Caki2 (cell line): ENCODE measurements around the gene PIP5K1B. TPM values are rescaled to one million over a fixed set of nuclear protein-coding genes. Genes with fewer than 3 reads are reported as not detected.

Experiments used
- DNase-seq: peaks from one replicate; pipeline ENCODE4 v3.0.0-alpha.2; 2015; ENCODE audit warnings: low read depth
- in situ Hi-C: cut with HindIII; loops from 2 replicates; pipeline ENCODE4 v1.10.0; 2016; ENCODE audit warnings: low sequenced_read_pairs, low pct_unique_long_range_greater_than_20kb, mixed read lengths
- total RNA-seq: library from RNA; depleted of rRNA; stranded (reverse); fragments of >200 nt; shearing (Covaris generic); gene quantifications from 2 replicates; pipeline ENCODE4 v1.2.3, GENCODE V29; 2014; ENCODE audit warnings: low replicate concordance

PIP5K1B gene
- total RNA-seq, 1 experiment from 2014 or later, result not detected

DNA sequence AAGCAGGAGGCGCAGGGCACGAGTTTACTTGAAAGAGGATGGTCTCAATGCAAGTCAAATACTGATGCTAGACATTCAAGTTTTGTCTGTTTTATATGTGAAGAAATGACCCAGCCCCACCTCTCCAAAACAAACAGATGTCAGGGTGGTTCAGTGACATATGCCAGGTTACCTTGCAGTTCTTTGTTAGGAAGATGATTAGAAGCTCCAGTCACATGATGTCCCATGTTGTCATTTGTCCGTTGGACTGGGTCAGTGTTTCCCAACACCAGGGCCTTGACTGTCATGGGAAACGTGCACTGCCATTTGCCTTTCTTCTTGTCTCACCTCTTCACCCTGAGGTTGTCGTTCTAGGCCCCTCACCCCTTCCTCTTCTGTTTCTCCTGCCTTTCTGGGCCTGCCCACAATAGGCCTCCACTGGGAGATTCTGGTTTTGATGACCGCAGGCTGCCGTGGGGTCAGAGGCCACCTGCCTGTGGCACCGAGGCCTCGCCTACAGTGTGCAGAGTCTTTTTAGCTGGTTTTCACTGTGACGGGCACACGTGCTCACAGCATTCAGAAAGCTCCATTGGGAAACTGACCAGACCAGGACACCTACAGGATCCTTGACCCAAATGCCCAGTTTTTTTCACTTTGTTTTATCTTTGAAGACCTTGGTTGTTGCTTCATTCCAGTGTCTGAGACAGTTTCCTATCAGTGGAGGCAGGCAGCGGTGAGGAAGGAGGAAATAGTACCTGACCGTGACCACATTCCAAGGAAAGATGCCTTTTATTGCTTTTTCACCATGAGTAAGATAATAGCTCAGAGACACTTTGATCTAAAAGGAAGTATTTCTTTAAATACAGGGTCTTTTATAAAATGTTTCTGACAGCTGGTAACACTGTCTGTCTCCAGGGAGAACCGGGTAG is 123.1 kb downstream of the PIP5K1B start:
- in situ Hi-C loops, result no loop called here
- no peak for DNase-seq

DNA sequence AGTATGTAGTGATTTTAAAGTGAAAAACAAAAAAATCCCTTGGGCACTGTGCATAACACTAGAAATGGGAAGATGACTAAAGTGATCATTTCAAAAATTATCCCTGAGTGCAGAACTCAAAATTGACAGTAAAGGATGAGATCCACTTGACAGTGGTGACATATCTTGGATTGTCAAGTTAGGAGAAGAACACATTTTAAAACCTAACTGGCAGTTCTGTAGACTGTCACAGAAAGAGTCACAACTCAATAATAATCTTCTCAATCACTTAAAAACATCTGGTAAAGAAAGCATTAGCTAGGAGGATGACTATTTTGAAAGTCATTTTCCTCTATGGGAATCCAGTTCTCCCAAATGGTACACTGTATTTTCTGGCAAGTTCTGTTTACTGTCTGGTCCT is 127.1 kb downstream of the PIP5K1B start:
- in situ Hi-C loops, result no loop called here
- DNase-seq, result no peak

DNA sequence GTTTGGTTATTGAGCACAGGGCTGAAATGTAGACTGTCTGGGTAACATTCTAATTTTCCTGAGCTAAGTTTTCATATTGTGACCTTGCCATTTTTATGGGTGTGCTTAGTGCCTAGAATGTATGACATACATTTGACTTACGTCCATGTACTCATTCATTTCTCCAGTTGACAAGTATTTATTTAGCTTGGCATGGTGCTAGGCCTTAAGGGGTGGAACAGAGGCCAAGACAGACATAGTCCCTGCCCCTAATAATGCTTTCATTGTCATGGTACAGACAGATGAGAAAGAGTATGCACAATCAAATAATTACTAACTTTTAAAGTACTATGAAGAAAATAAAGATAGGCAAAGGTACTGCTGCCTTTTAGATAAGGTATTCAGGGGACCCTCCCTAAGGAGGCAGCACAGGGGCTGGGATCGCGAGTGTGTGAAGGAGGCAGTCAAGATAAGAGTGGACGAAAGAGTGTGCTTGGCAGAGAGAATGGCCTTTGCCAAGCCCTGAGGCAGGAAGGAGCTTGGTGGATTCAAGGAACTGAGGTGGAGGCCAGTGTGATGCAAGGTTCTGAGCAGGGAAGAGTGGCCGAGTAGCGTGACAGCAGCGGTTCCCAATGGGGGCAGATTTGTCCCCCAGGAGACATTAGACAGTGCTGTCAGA is 128.0 kb downstream of the PIP5K1B start:
- DNase-seq, result no peak
- in situ Hi-C loops, result no loop called here

DNA sequence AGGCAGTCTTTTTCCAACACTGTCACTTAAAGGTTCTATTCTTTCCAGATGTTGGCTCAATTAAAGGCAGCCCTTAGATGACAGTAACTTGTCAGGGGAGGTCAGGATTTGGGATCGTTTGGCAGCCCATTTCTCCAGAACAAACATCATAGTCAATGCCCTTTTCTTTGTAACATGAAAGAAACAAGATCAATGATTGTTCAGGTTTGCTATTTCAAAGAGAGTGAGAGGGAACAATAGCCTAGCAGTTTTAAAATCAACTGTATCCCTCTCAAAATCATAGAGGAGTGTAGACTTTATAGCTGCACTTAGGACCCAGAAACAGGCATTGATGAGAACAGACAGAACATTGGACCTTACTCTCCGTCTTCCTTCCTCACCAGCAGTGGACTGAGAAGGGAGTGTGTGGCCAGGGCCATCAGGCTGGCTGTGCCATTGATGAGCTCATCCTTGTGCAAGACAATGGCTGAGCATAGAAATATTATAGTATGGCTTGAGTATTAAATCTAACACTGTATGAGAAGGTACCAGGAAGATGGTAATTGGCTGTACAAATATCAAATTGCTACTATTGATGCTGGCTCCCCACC is 130.0 kb downstream of the PIP5K1B start:
- in situ Hi-C loops, result no loop called here
- DNase-seq, result no peak

DNA sequence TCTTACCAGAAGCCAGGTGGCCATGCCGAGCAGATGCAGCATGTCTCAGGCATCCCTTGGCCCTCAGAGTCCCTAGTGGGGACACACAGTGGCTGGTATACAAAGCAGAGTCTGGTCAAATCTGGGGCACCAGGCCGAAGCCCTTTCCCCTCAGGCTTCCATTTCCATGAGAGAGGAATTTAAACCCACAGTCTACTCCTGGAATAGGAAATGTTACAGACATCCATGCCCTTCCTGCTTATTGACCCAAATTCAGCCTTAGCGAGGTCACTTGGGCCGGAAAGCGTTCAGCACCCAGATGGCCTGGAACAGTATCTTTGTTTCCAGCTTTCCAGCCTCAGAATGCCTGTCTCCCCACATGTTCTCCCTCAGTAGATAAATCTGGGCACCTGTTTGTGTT is 131.7 kb downstream of the PIP5K1B start:
- in situ Hi-C loops, result no loop called here
- DNase-seq, result no peak

DNA sequence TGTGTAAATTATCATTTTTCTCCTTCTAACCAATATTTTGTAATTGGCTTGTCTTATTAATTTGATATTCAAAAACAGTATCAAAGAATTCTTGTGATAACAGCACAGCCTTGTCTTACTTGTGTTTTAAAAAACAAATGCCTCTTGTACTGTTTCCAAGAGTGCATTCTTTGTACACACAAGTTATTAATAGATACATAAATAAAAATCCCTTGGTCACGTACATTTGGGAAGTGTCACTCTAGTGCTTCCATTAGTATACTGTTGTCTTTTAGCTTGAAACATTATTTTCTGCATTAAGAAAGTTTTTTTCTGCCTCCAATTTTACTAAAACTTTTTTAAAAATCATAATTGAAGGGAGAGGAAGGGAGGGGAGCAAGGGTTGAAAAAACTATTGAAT is 133.2 kb downstream of the PIP5K1B start:
- no peak for DNase-seq
- in situ Hi-C loops, result no loop called here

DNA sequence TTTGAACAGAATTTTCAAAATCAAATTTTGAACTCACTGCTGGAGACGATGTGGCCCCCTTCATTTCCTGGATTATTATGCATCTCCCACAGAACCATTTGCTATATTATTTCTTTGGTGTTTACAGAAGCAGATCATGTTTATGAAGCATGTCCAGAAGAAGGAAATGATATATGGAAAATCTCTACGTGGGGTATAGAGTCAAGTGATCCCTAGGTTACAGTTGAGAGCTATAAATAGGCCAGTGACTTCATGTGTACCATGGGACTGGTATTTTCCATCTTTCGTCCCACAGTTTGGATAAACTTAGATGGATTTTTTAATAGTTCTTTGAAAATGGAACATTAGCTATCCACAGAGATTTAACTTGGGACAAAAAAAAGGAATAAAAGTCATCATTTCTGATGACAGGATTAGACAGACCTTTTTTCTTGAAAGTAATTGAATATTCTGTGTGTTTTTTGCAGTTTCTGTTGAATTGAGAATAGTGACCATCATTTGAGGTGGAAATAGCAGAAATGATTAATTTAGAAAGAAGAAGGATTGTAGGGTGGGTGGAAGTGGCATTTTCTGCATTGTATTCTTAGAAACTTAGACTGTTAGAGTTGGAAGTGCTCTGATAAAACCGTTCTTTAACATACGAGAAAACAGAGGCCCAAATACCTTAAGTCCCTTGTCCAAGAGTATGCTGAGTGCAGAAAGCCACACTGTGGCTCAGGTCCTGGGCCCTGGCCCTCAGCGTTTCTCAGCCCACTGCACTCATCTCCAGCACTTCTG is 136.4 kb downstream of the PIP5K1B start:
- in situ Hi-C loops, result no loop called here
- no peak for DNase-seq

DNA sequence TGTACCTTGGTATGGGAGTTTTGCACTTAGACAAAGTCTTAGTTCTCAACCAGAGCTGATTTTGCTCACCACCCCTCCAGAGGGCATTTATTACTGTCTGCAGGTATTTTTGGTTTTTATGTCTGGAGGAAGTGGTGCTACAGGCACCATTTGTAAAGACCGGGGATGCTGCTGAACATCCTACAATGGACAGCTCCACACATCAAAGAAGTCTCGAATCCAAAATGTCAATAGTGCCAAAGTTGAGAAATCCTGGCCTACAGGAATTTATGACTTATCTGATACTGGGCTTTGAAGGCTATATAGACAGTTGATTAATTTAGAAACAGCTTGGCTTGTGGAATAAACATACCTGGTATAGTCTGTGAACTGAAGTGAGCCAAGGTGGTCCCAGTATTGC is 137.5 kb downstream of the PIP5K1B start:
- DNase-seq, result no peak
- in situ Hi-C loops, result no loop called here

DNA sequence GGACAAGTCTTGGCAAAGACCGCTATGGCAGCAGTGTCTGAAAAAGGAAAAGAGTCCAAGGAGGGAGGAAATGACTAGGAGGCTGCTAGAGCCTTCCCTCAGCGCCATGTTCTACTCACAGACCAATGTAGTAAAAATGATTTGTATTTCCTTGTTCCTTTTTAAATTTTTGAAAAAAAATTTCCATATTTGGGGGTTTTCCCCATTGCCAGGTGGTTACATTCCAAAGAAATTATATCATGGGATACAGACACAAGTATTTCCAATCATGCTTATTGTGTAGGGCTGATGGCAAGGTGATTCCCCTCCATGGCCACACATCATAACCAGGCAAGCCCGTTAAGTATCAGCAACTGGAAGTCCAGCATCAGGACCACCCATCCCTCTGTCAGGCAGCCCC is 138.2 kb downstream of the PIP5K1B start:
- no peak for DNase-seq
- in situ Hi-C loops, result no loop called here

DNA sequence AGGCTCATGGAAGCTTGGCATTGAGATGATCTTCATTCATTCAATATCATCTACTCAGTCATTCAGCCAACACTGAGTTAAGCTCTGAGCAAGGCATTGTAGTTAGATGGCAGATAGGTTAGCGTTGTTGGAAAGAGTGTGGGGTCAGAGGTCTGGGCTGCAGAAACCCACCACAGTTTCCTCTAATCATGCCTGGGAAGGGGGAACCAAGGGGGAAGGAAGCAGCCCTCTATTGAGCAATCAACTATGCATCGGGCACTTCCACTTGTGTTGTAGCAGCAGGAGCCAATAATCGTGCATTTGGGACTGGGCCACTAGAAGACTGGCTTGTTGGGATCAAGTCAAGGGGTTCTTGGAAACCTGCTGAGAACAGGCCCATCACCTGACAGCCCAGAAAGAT is 139.1 kb downstream of the PIP5K1B start:
- in situ Hi-C loops, result no loop called here
- DNase-seq, result no peak

DNA sequence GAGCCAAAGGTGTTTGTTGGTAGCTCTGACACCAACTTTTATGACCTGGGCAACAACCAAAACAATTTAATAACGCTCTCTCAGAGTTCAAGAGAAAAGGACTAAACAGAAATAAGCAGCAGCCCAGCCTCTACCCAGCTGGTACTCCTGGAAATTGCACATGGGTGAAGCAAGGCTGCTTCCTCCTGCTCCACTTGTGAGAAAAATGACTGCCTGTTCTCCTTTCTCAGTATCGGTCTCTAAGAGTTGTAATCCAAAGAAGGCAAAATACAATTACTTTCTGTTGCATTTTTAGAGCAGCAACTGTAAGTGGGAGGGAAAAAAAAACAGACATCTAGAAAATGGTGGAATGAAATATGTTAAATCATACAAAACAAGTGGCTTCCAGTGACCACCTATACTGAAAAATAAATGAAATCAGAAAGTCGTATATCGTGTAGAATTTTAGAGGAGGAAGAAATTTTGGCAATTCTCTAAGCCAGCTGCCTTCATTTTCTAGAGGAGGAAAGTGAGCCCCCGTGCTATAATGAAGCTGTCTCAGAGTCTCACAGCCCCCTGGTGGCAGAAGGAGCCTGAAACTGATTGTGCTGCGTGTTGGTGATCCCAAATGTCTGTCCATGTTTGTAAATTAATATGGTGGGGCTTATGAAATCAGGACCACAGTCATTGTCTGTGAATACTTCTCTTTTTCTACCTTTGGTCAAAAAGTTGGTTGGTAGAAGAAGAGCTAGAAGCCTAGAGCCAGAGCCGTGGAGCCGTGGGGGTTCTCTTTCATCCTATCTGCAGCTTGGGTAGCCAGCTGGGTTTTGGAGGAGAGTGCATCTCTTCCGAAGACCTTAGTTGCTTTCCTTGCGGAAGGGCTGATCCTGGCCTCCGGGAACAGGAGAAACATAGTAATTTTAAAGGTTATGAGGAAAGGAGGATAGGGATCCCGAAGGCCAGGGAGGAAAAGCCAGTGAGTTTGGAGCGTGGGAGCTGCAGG is 139.9 kb downstream of the PIP5K1B start:
- in situ Hi-C loops, result no loop called here
- no peak for DNase-seq

DNA sequence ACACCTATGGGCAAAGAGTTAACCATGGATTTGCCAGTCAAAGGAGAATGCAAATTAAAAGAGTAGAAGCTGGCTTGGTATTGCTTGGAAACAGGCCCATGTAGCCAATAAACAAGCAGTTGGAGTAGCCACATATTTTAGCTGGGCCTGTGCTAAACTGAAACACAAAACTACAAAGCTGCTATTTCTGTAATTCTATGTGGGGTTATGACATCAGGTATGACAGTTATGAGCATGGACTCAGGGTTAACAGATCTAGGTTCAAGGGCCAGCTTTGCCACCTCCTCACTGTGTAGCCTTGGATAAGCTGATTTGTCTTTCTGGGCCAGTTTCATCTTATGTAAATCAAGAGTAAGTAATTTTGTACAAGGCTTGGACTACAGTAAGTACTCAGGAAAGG is 142.7 kb downstream of the PIP5K1B start:
- no peak for DNase-seq
- in situ Hi-C loops, result no loop called here

DNA sequence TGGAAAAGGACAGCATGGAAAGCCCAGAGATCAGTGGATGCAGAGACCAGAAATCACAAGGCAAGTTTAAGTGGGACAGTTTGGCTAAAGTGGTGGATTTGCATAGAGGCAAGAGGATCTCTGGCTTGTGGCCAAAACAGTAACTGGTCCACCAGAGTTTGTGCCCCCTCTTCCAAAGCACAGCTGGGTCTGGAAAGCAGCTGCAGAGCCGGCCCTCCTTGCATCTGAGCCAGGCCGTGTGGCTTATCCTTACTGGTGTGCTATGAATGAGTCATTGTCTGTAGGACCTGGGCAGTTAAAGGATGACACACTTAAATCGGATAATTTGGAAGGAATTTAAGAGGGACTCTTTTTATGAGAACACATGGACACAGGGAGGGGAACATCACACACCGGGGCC is 146.6 kb downstream of the PIP5K1B start:
- in situ Hi-C loops, result no loop called here
- no peak for DNase-seq

DNA sequence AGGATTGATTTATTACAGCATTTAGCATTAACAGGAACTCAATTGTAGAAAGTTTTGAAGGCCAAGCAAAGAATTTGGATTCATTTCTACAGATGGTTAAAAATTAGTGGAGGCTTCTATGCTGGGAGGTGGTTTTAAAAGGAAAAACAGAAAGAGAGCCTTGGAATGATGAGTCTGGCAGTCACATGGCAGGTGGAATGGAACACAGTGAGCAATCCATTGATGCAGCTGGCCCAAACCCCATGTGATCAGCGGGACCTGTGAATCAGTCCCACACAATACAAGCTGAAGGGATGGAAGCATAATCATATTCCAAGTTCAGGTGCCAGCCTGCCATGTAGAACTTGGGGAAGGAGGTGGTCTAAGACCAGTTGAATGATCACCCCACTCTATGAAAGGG is 147.9 kb downstream of the PIP5K1B start:
- in situ Hi-C loops, result no loop called here
- no peak for DNase-seq

DNA sequence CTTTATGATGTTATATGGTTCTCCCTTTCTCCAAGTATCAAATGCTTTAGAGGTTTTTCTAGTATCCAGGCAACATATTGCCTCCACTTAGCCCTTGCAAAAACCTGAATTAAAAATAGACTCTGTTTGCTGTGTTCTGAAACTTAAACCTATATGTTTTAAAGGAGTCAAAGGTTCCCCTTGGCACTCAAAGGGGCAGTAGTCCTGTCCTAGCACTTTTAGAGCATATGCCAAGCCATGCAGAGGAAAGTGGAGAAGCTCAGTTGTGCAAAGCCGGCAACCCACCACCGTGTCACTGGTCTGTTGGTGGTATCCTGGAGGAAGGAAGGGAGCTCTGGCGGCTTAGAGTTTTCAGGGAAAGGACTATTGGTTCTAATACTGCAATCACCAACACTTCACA is 154.3 kb downstream of the PIP5K1B start:
- in situ Hi-C loops, result no loop called here
- no peak for DNase-seq

DNA sequence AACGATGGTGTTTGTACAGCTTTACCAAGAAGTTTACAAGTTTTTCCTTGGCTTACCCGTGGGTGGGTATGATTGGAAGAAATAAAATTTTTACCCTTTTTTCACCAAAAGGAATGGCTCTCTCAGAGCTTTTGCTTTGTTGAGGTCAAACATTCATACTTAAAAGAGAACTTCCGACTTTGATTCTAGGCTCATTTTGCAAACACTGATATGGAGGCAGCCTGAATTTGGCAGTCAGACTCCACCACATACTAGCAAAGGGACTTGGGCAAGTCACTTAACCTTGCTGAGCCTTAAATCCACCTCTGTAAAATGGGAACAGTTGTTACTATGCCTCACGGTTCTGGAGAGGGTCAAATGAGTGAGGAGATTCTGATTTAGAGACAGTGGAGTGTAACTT is 155.4 kb downstream of the PIP5K1B start:
- DNase-seq, result no peak
- in situ Hi-C loops, result no loop called here

DNA sequence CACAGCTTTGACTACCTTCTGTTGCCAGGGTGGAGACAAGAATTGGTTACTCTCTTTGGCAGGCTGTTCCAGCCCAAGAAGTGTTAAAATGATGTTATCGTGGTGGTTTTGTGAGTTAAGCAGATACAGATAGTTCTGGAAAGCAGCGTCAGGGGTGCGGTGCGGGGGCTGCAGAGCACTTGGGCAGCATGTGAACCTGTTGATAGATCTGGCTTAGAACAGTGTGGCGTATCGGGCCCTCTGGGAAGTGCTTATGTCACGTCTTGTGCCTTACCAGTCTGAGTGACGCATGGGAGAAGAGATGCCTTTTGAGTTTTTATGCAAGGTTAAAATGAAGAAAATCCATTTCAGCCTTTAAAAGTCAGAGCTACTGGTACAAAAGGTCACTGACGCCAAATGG is 156.4 kb downstream of the PIP5K1B start:
- in situ Hi-C loops, result no loop called here
- DNase-seq, result no peak

DNA sequence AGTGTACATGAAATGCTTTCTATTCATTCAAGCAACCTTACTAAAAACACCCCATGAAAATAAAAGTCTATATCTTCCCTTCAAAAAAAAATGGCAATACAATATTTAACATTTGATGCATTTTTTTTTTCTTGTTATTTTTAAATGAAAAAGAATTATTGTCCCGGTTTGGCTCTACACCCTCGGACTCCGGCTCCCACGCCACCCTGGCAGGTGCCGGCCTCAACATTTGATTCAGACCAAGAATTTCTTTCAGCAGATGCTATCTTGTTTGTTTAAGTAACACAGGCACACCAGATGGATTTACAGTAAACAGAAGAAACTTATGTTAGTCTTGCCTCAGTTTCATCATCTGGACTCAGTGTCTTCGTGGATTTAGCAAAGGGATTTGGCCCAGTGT is 162.0 kb downstream of the PIP5K1B start:
- DNase-seq, result no peak
- in situ Hi-C loops, result no loop called here
